ENCODE data around the gene RFX3. TPM values are rescaled to one million over a fixed set of nuclear protein-coding genes. Genes with fewer than 3 reads are reported as not detected.

Gene RFX3
- total RNA-seq, 2 donors from 2014 or later = 4.6 to 6.5 TPM

DNA sequence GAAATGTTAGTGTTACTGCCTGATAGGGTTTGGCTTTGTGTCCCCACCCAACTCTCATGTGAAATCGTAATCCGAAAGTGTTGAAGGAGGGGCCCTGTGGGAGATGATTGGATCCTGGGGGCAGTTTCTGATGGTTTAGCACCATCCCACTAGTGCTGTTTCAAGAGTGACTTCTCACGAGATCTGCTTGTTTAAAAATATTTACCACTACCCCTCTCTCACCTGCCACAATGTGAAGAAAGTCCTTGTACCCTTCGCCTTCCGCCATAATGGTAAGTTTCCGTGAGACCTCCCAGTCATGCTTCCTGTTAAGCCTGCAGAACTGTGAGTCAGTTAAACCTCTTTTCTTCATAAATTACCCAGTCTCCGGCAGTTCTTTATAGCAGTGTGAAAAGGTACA is 2.6 kb upstream of the RFX3 start:
- DNase-seq = no peak
- Histone ChIP-seq H3K9me3 (no peaks in the 10 kb centered on the region), H3K4me3 (no peak overlapping the region), H3K4me1 (peaks cover 25% of the 10 kb centered on the region), H3K27me3 (no peaks in the 10 kb centered on the region), H3K27ac (no peak overlapping the region), H3K36me3 (replicated peaks in 1 of 2; ENCODE audit: insufficient read depth in 1 of 2, low read depth in 2 of 2) (no peaks in the 10 kb centered on the region)
- intact Hi-C loops (cut with DNase I) = no loop called here
- no peak for TF ChIP-seq POLR2A (IDR thresholded peaks at IDR 0.05)
- TF ChIP-seq, protein P1, sequence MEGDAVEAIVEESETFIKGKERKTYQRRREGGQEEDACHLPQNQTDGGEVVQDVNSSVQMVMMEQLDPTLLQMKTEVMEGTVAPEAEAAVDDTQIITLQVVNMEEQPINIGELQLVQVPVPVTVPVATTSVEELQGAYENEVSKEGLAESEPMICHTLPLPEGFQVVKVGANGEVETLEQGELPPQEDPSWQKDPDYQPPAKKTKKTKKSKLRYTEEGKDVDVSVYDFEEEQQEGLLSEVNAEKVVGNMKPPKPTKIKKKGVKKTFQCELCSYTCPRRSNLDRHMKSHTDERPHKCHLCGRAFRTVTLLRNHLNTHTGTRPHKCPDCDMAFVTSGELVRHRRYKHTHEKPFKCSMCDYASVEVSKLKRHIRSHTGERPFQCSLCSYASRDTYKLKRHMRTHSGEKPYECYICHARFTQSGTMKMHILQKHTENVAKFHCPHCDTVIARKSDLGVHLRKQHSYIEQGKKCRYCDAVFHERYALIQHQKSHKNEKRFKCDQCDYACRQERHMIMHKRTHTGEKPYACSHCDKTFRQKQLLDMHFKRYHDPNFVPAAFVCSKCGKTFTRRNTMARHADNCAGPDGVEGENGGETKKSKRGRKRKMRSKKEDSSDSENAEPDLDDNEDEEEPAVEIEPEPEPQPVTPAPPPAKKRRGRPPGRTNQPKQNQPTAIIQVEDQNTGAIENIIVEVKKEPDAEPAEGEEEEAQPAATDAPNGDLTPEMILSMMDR (IDR thresholded peaks at IDR 0.05) = no peak
- 65 to 95% methylated on average over 7 of the region's 7 CpGs for WGBS, 2 donors
- ATAC-seq = no peak

DNA sequence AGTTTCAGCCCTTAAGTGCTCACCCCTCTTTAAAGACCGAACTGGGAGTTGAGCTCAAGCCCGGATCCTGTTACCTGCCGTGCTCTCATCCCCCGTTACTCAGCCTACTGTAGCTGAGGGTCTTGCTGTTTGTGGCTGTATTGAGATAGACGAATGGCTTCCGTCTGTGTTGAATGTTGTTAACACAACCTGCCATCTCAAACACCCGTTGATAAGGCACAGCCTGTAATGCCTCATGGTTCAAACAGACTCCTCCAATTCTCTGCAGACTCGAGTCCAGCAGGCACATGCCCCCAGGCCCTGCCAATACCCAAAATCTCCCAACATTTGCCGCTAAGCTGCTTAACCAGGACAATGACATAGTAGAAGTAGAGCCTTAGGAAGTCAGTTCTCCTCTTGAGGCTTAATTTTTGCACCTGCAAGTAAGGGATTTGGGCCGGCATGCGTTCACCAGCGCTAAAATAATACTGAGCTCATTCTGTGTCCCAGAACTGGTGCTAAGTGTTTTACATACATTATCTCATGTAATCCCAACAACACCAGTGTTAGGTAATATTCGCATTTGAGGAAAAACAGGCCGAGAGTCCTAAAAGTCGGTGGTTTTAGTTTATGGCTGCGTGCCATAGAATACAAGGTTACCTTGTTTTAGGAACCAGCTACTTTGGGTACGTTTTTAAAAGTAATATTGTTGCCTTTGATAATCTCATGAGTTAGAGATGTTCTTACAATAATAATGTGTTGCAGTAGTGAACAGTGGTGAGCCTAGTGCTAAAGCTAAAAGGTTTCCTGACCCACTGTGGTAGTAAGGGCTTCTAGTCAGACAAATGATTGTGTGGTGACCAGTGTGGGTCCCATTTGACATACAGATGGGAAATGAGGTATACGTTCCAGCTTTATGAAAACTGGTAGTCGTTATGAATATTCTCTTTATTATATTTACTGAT is 1.5 kb upstream of the RFX3 start:
- intact Hi-C loops (cut with DNase I) = no loop called here
- 8 to 9% methylated on average over 19 of the region's 19 CpGs for WGBS, 2 donors
- no peaks in the 10 kb centered on the region for H3K9me3 ChIP-seq

DNA sequence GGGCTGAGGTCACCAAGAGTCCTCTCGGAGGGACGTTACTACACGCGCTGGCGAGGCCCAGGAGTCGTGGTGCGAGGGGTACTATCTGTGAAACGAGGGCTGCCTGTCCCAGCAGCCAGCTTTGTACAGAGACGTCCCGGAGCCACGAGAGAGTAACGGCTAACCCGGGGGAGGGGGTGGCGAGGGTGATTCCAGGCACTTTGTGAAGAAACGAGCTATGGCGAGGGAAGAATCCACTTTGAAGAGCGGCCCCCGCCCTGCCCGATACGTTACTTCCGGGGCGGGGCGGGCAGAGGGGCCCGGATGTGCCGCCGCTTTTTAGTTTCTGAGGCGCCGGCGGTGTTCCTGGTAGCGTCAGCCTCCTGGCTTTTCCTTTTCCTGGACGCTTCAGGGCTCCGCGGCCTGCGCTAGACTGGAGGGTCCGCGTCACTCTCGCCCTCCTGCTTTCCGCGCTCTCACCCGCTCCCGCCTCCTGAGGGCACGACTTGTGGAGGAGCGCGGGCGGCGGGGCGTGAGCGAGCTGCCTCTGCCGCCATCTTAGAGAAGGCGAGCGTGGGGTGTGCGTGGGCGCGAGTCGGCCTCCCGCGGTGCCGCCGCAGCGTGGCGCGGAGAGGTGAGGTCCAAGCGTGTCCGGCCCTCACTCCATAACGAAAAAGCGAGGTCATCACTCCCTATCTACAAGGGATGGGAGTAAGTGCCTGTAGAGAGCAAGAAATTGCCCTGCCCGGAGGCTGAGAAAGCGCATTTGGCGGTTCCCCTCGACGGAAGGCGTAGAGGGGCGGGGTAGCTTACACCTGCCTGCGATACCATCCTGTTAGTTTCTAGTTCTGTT is 580 bp upstream of the RFX3 start:
- DNase-seq (peak; percentile 87 to 91 (median 88)), ATAC-seq (peak; percentile 88)
- intact Hi-C loops (cut with DNase I) = no loop called here
- Histone ChIP-seq H3K27ac (peak overlapping the region; percentile 98 to 100 (median 100)), H3K4me1 (peaks cover 25% of the 10 kb centered on the region), H3K9me3 (no peaks in the 10 kb centered on the region), H3K27me3 (no peaks in the 10 kb centered on the region), H3K36me3 (replicated peaks in 1 of 2; ENCODE audit: insufficient read depth in 1 of 2, low read depth in 2 of 2) (no peaks in the 10 kb centered on the region), H3K4me3 (peak overlapping the region; percentile 57 to 71)
- TF ChIP-seq POLR2A (IDR thresholded peaks at IDR 0.05) = peak; percentile 92 to 97 (median 96)
- TF ChIP-seq, protein P1 (IDR thresholded peaks at IDR 0.05) = peak in 1 of 7 experiments; percentile 17
- 0 to 1% methylated on average over 28 to 61 of the region's 74 CpGs for WGBS, 2 donors

More for the DNA sequence above, 1.5 kb upstream of the RFX3 start:
- no peaks in the 10 kb centered on the region for H3K27me3 ChIP-seq
- H3K4me1 ChIP-seq = peaks cover 25% of the 10 kb centered on the region
- no peaks in the 10 kb centered on the region for H3K36me3 ChIP-seq (replicated peaks in 1 of 2; ENCODE audit: insufficient read depth in 1 of 2, low read depth in 2 of 2)
- peak; percentile 15 to 38 (median 28) for DNase-seq
- no peak for ATAC-seq
- H3K4me3 ChIP-seq = peak overlapping the region; percentile 57 to 71
- peak overlapping the region; percentile 98 to 100 (median 100) for H3K27ac ChIP-seq
- TF ChIP-seq, protein P1 (IDR thresholded peaks at IDR 0.05) = no peak
- no peak for TF ChIP-seq POLR2A (IDR thresholded peaks at IDR 0.05)

DNA sequence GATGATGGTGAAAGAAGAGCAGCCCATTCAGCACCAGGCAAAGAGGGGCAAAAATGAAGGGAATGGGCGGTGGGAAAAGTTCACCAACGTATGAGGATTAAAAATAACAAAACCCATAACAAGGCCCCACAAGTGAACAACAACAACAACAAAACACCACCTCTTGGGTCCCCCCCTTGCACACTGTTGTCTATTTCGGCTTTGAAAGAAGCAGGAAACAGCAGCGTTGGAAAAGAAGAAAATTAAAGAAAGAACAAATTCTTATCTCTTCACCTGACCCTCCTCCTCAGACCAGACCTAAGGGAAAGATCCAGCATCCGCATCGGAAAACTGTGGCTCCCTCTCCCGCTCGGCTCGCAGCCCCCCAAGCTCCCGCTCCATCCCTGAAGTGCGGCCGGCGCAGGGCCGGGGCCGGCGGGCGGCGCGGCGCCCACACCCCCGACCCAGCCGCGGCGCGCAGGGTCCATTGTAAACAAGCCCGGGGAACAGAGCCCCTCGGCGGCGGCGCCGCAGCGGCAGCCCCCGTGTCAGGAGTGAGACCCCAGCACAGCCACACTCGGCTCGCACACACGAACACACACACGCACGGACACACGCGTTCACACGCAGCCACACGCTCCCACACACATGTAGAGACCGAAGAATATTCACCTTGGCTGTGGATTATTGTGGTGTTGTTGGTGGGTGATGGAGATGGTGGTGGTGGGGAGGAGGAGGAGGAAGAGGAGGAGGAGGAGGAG is 535 bp downstream of the RFX3 start:
- ATAC-seq (no peak), DNase-seq (no peak)
- WGBS, 2 donors = 0 to 1% methylated on average over 39 to 43 of the region's 43 CpGs
- no peaks in the 10 kb centered on the region for H3K36me3 ChIP-seq (replicated peaks in 1 of 2; ENCODE audit: insufficient read depth in 1 of 2, low read depth in 2 of 2)
- no peaks in the 10 kb centered on the region for H3K27me3 ChIP-seq
- H3K9me3 ChIP-seq = no peaks in the 10 kb centered on the region
- H3K4me3 ChIP-seq = peak overlapping the region; percentile 57 to 71
- peaks cover 25% of the 10 kb centered on the region for H3K4me1 ChIP-seq
- no peak for TF ChIP-seq POLR2A (IDR thresholded peaks at IDR 0.05)
- TF ChIP-seq, protein P1 (IDR thresholded peaks at IDR 0.05) = no peak
- peak overlapping the region; percentile 98 to 100 (median 100) for H3K27ac ChIP-seq
- intact Hi-C loops (cut with DNase I) = no loop called here

All from body of pancreas (tissue), 4 donors.